Stimulated activated CD4-positive, alpha-beta T cell treated with anti-CD3 and anti-CD28 coated beads, Interleukin-12 subunit alpha, Interleukin-12 subunit beta, amount 100 ng/mL, for 24 hours (primary cell): Measurements from ENCODE around the gene S100A9.

Source experiments
- DNase-seq, 2 experiments: peaks; one replicate each; pipeline ENCODE4 v3.0.0-alpha.2; 2020; ENCODE audit warnings: low read depth in 2 of 2

The S100A9 gene

DNA sequence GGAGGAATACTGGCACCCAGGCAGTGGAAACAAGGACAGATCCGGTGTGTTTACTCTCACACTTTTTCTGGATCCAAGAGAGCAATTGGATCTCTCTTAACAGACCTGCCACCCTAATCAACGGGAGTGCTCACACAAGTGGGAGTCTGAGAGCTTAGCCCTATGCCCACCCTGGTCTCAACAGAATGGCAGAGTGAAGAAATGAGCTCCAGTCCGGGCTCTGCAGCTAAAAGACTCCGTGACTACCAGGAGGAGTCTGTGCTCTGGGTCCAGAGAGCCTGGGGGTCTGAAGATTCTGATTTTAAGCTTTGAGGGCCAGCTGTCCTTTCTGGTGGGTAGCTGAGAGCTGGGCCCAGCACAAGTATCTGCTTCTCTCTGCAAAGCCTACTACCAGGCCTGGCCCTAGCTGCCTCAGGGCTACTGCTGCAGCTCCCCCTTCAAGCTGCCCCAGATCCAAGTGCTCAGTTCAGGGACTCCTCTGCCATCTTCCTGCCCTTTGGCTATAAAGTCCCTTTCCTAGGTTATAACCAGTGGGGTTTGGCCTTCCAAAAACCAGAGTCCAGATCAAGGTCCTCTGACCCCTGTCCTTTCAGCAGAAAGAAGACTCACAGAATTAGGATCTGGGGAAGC is 3.9 kb downstream of the S100A9 start:
- DNase-seq: no peak

DNA sequence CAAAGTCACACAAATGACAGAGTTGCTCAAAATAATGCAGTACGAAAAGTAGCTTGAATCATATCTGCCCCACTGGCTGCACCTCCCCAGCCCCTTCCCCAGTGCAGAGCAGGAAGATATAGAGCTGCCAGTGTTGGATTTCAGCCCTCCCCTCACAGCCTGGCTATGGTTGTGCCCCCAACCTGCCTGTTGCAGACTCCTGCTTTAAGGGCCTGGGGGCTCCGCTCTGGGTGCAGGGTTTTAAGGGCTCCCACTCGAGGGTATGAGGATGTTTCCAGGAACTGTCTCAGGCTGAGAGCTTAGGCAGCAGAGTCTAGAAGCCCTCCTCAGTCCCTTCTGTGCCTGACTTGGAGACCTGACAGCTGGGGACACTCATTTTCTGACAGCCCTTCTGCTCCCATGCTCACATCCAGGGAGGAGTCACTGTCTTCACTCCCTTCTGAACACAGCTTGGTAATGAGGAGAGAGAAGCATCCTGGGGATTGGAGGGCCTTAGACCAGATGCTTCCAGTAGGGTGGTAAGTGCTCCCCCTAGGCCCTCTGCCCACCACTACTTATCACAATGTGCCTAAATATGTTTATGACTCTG is 4.6 kb downstream of the S100A9 start:
- DNase-seq: no peak

DNA sequence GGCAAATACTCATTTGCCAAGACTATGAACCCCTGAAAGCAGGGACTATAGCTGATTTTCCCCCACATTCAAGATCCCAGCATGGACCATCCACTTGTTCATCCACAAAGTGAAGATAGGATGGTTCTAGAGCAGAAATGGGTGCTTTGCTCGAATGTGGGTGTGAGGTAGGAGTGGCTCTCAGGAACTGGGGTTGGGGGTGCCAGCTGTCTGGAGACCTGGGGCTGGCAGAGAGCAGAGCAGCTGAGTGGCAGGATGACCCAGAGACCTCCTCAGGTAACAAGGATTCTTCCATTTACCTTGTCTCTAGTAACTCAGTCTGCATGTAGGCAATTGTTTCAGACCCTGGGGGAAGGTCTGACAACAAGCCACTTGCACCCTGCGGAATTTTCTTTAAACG is 6.0 kb downstream of the S100A9 start:
- no peak for DNase-seq

DNA sequence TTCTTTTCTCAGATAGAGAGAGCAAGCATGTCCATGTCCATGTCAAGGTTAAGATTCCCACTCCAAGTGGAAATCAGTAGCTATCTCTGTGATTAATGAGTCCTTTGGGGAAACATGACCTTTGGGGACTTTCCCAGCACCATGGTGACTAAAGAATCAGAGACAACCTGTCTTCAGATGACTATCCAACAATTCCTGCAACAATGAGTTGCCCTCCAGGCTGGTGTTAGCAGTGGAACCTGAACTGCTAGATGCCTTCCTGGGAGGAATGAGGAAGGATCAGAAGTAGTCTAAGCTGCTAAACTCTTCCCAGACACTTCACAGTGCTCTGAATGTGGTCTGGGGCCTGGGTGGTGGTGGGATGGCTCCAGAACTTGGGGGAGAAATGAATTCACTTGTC is 6.5 kb downstream of the S100A9 start:
- DNase-seq: no peak

DNA sequence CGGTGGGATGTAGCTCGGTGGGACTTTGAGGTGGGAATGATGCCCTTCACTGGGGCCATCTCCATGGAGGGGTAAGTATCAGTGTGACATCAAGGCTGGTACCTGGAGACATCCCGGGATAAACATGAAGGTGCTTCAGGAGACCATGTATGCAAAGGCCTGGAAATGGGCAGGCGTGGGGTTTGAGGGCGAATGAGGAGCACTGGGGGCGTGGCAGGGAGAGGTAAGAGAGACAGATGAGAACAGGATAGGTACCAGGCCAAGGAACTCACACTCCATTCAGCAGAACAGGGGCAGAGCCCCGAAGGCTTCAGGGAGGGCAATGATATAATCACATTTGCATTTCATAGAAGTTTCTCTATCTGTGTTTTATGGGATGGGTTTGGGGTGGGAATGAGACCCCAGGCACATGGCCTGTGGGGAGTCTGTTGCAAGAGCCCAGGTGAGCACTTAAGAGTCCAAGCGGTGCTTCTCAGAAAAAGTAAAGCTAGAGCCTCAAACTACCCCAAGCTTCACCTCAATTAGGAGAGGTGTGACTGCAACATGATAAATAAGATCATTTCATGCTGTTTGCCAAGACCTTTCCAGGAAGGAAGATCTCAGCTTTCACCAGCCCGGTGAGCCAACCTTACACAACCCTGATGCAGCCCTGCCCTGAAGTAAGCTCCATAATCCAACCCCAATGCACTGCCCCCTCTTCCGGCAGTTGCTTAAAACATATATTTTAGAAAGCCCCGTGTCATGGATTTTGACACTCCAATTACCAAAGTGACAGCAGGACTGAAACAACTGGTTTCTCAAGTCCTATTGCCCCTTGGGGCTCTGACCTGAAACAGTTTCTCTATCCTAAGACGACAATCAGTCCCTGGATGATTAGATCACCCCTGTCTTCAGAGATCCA is 7.4 kb downstream of the S100A9 start:
- DNase-seq: no peak

DNA sequence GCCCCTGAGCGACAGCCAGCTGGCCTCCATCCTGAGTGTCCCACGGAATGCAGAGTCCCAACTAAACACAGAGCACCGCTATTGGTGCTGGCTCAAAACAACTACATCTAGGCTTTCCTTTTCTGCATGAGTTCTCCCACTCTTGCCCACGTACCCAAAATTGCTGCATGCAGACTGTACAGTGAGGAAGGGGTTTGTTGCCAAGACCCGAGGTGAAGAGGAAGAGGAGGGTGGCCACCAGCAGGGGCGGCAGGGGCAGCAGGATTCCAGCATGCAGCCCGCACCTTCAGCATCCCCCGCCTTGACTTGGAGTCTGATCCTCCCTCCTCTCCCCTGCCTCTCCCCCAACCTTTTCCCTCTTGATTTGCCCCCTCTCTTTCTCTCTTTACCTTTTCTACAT is 8.0 kb downstream of the S100A9 start:
- DNase-seq: no peak

DNA sequence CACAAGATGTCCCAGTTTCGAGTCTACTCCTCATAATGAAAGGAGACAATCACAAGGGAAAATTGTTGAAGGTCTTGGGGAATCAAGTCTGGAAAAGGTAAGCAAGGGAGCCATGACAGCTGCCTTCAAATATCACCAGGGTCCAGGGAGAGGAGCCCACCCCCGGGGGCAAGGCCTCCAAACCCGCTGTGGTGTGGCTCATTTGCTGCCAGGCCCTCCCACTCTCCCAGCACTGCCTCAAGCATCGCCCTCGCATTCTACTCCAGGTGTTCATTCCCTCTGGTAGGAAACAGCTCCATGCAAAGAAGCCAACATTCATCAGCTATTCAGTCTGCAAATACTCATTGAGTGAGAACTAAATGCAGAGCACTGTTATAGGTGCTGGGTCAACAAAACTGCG is 8.6 kb downstream of the S100A9 start:
- DNase-seq: no peak

DNA sequence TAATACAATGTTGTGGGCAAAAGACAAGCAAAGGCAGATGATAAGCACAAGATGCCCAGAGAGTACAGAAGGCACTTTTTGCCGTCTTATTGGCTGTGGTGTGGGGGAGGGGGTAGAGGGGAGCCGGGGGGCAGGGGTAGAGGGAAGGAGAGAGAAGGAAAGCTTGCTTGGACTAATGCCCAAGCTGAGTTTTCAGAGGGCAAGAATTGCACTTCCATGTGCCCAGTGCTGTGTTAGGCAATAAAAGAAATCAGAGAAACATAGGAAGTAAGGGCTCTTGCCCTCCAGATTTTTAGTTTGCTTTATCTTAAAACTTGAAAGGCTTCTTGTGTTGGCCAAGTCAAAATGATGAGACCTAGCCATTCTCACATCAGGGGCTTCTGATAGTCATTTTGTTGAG is 9.4 kb downstream of the S100A9 start:
- no peak for DNase-seq

DNA sequence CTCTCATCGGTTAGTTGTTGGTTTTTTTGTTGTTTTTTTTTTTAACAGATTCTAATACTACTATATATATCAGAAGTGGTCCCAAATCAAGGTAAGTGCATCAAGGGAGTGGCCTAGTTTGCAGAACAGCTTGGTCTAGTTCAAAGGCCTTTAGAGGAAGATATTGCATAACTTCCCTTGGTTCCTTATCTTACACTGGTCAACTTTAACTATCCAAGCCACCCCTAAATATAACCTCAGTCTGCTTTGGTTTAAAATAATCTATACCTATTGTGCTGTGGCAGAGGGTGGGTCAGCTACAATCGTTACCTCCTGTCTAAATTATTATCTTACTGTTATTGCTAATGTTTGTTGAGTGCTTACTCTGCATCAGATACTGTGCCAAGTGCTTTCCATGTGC is 10.8 kb downstream of the S100A9 start:
- DNase-seq: no peak

DNA sequence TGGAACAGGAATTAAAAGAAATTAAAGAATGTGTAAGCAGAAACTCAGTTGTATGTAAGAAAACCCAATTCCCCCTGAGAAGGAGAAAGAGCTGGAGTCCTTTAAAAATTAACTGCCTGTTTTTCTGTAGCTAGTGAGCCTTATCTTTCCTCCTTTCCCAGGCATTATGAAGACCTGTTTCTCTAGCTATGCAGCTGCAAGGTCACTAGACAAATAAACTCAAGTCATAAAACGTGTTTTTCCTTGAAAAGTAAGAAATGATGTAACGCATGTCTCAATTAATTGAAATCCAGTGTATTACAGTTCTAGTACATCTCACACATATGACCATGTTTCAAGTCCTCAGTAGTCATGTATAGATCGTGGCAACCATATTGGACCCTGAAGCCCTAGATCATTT is 12.5 kb downstream of the S100A9 start:
- no peak for DNase-seq

DNA sequence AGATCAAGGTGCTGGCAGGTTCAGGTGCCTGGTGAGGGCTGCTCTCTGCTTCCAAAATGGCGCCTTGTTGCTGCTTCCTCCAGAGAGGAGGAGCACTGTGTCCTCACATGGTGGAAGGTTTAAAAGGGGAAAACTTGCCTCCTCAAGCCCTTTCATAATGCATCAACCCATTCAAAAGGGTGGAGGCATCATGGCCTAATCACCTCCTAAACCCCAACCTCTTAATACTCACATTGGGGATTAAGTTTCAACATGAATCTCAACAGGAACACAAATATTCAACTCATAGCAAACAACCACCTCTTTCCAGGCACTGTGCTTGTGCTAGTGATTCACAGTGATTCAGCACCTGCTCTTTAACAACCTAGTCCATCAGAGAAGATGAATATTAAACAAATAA is 13.6 kb downstream of the S100A9 start:
- DNase-seq: no peak

DNA sequence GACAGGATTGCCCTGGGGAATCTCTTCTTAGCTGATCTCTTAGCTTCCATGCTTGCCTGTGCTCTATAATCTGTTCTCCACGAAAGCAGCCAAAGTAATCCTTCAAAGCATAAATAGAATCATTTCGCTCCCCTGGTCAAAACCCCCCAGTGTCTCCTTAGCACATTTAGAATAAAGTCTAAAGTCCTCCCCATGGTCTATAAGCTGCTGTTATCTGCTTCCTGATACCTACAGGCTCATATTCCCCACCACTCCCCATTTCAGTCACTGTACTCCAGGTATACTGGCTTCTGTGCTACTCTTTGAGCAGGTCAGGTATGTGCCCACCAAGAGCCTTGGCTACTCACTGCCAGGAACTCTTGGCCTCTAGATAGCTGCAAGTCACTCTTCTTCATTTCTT is 14.9 kb downstream of the S100A9 start:
- DNase-seq: no peak

DNA sequence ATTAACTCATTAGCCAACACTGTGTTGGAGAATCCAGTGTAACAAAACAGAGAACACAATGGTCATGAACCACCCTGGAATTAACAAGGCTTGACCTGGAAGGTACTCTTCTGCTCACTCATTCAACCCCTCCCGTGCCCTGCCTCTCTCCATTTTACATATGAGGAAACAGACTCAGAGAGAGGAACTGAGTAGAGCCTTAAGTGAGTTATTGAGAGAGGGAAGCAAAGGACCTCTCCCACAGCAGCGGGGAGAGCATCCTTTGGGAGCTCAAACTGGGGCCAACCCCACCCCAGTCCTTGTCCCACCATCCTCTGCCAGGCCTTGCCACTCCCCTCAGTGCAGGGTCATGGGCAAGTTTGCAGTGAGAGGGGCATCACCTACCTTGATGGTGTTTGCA is 16.4 kb downstream of the S100A9 start:
- DNase-seq: no peak

DNA sequence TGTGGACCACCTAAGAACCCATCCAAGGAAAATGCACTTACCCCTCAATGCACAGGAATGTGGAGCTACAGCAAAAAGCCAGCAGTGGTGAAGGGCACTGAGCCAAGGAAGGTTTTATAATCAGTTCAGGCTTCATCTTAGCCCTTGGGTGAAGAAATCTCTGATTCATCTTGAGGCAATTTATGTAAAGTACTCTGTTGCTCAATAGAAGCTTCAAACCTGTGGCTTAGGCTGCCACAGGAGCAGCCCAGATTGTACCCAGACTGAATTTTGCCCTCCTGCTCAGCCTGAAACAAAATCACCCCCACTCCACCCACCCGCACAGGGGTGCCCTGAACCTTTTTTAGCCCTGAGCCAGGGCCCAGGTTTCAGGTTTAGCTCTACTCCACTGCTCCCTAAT is 17.9 kb downstream of the S100A9 start, which contains the start of gene S100A12:
S100A12 (minus strand) TSS at position 111 of the 400 bp plus-strand sequence. CDS start 1,029 bp downstream, outside the sequence.
- no peak for DNase-seq

DNA sequence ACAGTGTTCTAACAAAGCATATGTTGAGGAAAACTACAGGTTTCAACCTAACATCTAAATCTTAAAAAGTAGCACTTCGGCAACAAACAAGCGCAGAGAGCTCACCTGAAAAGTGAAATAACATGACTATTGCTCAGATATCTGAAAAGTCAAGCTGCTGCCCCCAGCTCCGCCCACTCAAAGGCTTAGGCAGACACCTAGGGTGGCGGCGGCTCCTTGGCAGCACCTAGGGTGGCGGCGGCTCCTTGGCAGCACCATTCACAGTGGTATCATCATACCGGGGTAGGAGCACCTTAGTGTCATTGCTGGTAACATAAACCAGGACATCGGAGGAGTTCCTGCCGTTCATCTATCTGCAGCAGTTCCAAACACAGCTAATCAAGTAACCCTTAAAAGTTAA is 21.9 kb downstream of the S100A9 start:
- no peak for DNase-seq

DNA sequence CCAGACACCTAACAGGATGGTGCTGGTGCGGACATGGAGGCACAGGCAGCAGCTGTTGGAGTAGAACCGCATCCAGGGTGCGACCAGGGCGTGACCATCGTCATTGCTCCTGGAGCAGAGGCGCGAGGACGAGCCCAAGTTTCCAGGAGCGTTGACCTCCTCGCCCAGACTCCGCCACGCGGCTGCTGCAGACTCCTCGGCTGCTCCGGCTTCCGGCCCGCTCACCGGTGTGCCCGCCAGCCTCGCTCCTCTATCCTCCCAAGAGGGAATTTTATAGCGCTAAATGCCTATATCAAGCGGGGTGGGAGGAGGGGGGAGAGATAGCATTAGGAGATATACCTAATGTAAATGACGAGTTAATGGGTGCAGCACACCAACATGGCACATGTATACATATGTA is 23.1 kb downstream of the S100A9 start:
- no peak for DNase-seq

DNA sequence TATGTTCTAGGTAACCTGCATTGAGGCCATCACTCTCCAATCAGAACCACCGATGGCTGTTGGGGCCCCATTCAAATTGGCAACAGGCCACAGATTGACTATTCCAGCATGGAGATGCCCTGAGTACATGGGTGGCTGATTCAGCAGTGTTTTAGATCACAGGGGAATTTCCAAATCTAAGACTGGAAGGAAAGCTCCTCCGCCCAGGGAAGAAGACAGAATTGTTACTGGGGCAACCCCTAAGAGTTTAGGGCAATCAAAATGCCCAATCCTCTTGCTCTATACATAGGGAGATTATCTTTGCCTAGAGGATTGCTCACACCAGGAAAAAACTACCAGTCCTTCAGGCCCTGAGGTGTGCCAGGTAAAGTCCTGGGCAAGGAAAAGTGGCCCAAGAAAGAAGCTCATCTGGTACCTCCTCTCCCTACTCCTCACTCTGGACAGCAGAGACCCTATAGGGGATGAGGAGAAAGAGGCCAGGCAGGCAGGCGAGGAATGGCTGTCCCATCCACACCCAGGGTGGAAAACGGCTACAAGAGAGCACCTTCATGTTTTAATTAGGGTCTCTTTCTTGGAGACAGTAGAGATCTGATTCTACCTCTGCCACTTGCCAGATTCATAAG is 27.4 kb downstream of the S100A9 start:
- no peak for DNase-seq

DNA sequence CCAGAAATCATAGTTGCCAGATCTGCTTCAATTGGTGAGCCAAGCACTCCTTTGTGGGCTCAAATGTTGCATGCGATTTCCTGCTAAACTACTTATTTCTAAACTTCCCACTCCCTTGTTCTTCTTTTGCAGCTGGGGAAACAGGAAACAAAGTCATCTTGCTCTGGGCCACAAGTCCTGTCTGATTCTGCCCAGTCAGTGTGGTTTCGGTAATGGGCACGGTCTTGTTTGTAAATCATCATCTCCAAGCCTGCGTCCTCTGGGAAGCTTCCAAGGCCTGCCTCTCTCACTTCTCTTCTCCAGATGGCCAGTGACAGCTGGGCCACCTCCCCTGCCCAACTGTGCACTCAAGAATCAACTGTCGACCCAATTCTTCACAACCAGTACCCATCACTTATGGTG is 28.8 kb downstream of the S100A9 start:
- DNase-seq: no peak

DNA sequence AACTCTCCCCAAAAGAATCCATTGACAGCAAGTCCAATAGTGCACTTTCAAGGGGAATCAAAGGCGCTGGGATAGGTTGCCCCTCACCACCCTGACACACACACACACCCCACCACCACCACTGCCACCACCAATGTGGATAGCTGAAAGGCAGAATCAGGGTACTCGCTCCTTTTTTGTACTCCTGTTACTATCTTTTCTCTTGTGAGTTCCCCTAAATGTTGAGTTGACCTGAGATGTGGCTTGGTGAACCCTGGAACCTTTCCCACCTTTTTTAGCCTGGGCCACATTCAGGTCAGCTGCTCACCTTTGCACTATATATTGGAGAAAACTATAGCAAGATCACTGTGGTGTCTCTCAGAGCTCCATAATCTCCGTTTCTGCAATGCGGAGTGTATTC is 29.3 kb downstream of the S100A9 start:
- no peak for DNase-seq

DNA sequence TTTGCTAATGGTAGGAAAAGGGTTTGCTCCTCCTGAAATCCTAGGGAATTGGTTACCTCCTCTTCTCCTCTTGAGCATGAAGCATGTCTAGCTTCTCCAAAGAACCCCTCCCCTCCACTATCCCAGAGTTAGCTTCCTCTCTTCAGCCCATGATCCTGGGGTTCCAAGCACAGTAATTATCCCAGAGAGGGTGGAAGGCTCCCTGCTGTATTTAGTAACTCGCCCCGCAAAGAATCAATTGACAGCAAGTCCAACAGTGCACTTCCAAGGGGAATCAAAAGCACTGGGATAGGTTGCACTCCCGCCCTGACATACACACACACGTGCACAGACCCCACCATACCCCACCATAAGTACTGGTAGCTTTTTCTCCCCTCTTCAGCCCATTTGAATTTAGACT is 30.1 kb downstream of the S100A9 start:
- DNase-seq: no peak

DNA sequence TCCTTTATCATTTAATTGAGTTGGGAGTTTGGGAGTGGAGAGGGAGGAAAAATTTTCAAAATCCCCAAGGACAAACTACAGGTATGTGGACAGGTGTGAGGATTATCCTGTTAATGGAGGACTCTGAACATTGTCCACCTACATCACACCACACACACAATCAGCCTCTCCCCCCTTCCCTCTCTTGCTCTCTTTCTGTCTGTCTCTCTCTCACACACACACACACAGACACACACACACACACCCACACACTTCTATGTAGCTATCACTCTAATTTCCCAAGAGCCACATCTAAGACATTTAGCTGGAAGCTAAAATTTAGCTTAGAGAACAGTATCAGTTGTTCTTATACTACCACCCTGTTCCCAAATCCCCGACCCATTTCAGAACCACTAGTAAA is 31.7 kb downstream of the S100A9 start:
- no peak for DNase-seq
